WTC11 (cell line): ENCODE measurements around the gene CFAP99. TPM values are rescaled to one million over a fixed set of nuclear protein-coding genes. Genes with fewer than 3 reads are reported as not detected.

ENCODE experiments used
- ATAC-seq: fragments of 200-7000 bp; cut with Tn5 transposase; 2 replicates; pipeline ENCODE4 v1.10.0; 2021; ENCODE audit warnings: mild to moderate bottlenecking, moderate library complexity
- CTCF ChIA-PET: fragments of 300-600 bp; sonication (Branson Sonifier 250); formaldehyde crosslinking; loops from one replicate; lab custom pipeline; 2021; ENCODE audit warnings: antibody characterized with exemption; lab: Charles Lee
- POLR2A ChIA-PET: fragments of 350-600 bp; sonication (Branson Sonifier 250); formaldehyde crosslinking; loops from one replicate; lab custom pipeline; 2021; ENCODE audit warnings: antibody characterized with exemption; lab: Charles Lee
- DNase-seq: peaks from one replicate; pipeline ENCODE4 v3.0.0; 2021; ENCODE audit warnings: low spot score
- H3K27ac Mint-ChIP-seq: 2 replicates; pipeline ENCODE4 v1.8.0; 2021; ENCODE audit warnings: mixed read lengths
- H3K27me3 Mint-ChIP-seq: 2 replicates; pipeline ENCODE4 v1.8.0; 2021; ENCODE audit warnings: low read depth, mild to moderate bottlenecking, moderate library complexity, mixed read lengths
- H3K36me3 Mint-ChIP-seq: 2 replicates; pipeline ENCODE4 v1.8.0; 2021; ENCODE audit warnings: mixed read lengths
- H3K4me1 Mint-ChIP-seq: 2 replicates; pipeline ENCODE4 v1.8.0; 2022; ENCODE audit warnings: mixed read lengths
- H3K4me3 Mint-ChIP-seq: 2 replicates; pipeline ENCODE4 v1.8.0; 2021; ENCODE audit warnings: mild to moderate bottlenecking, moderate library complexity, mixed read lengths
- H3K9me3 Mint-ChIP-seq: 2 replicates; pipeline ENCODE4 v1.8.0; 2021; ENCODE audit warnings: mixed read lengths
- E2F1 ChIP-seq: sonication (generic); formaldehyde crosslinking; IDR thresholded peaks from 2 replicates; pipeline ENCODE4 v1.8.0; 2022; ENCODE audit warnings: mild to moderate bottlenecking, missing genetic modification reagents
- ELF4 ChIP-seq: sonication (generic); formaldehyde crosslinking; IDR thresholded peaks from 2 replicates; pipeline ENCODE4 v1.8.1; 2022; ENCODE audit warnings: low read depth, mild to moderate bottlenecking, moderate library complexity, missing genetic modification reagents
- EMX1 ChIP-seq: fragments of 250-450 bp; sonication (Bioruptor Pico); IDR thresholded peaks from 2 replicates; pipeline ENCODE4 v1.8.0; 2021; ENCODE audit warnings: mild to moderate bottlenecking
- HMGA2 ChIP-seq: fragments of 250-450 bp; sonication (Bioruptor Pico); IDR thresholded peaks from 2 replicates; pipeline ENCODE4 v1.4.0; 2021; ENCODE audit warnings: mild to moderate bottlenecking, moderate library complexity
- IRF2 ChIP-seq: sonication (generic); formaldehyde crosslinking; IDR thresholded peaks from 2 replicates; pipeline ENCODE4 v1.8.0; 2022; ENCODE audit warnings: low read depth, missing genetic modification reagents, borderline replicate concordance
- JAZF1 ChIP-seq: fragments of 250-450 bp; sonication (Bioruptor Pico); IDR thresholded peaks from 2 replicates; pipeline ENCODE4 v1.9.0; 2021; ENCODE audit warnings: moderate library complexity, mild to moderate bottlenecking, inconsistent platforms
- MLX ChIP-seq: sonication (generic); formaldehyde crosslinking; IDR thresholded peaks from 2 replicates; pipeline ENCODE4 v1.8.1; 2023; ENCODE audit warnings: mild to moderate bottlenecking, missing genetic modification reagents, moderate library complexity
- NFYB ChIP-seq: sonication (generic); formaldehyde crosslinking; conservative IDR thresholded peaks from 2 replicates; pipeline ENCODE4 v1.8.0; 2022; ENCODE audit warnings: low read depth, missing genetic modification reagents
- NR1H2 ChIP-seq: sonication (generic); formaldehyde crosslinking; IDR thresholded peaks from 2 replicates; pipeline ENCODE4 v1.9.0; 2021; ENCODE audit warnings: mild to moderate bottlenecking, moderate library complexity, missing genetic modification reagents
- PREB ChIP-seq: sonication (generic); formaldehyde crosslinking; IDR thresholded peaks from 2 replicates; pipeline ENCODE4 v1.8.1; 2022; ENCODE audit warnings: mild to moderate bottlenecking, missing genetic modification reagents, moderate library complexity, borderline replicate concordance
- RORB ChIP-seq: fragments of 250-450 bp; sonication (Bioruptor Pico); IDR thresholded peaks from 2 replicates; pipeline ENCODE4 v1.9.0; 2021; ENCODE audit warnings: mild to moderate bottlenecking
- SOX15 ChIP-seq: fragments of 250-450 bp; sonication (Bioruptor Pico); IDR thresholded peaks from 2 replicates; pipeline ENCODE4 v1.9.0; 2021; ENCODE audit warnings: mild to moderate bottlenecking
- TCF7 ChIP-seq: sonication (generic); formaldehyde crosslinking; IDR thresholded peaks from 2 replicates; pipeline ENCODE4 v1.8.0; 2022; ENCODE audit warnings: mild to moderate bottlenecking, low read depth, missing genetic modification reagents, moderate library complexity
- ZBTB43 ChIP-seq: sonication (generic); formaldehyde crosslinking; IDR thresholded peaks from 2 replicates; pipeline ENCODE4 v1.8.1; 2023; ENCODE audit warnings: mild to moderate bottlenecking, missing genetic modification reagents
- ZNF138 ChIP-seq: sonication (generic); formaldehyde crosslinking; conservative IDR thresholded peaks from 2 replicates; pipeline ENCODE4 v1.8.1; 2022; ENCODE audit warnings: mild to moderate bottlenecking, moderate library complexity, missing genetic modification reagents
- ZNF232 ChIP-seq: sonication (generic); formaldehyde crosslinking; IDR thresholded peaks from 2 replicates; pipeline ENCODE4 v1.8.0; 2022; ENCODE audit warnings: mild to moderate bottlenecking, missing genetic modification reagents
- ZNF263 ChIP-seq: sonication (generic); formaldehyde crosslinking; IDR thresholded peaks from 2 replicates; pipeline ENCODE4 v1.8.1; 2022; ENCODE audit warnings: low read depth, mild to moderate bottlenecking, moderate library complexity, missing genetic modification reagents
- total RNA-seq: library from RNA; stranded (reverse); gene quantifications from 3 replicates; pipeline ENCODE4 v1.2.3, GENCODE V29; 2021
- TF ChIP-seq, protein P1 (sequence below): sonication (generic); formaldehyde crosslinking; conservative IDR thresholded peaks from 2 replicates; pipeline ENCODE4 v1.8.1; 2023; ENCODE audit warnings: mild to moderate bottlenecking, low read depth, missing genetic modification reagents, moderate library complexity
- TF ChIP-seq, protein P2 (sequence below): sonication (generic); formaldehyde crosslinking; IDR thresholded peaks from 2 replicates; pipeline ENCODE4 v1.8.0; 2022; ENCODE audit warnings: mild to moderate bottlenecking, missing genetic modification reagents
- TF ChIP-seq, protein P3 (sequence below): fragments of 250-450 bp; sonication (Bioruptor Pico); IDR thresholded peaks from 2 replicates; pipeline ENCODE4 v1.8.0; 2021; ENCODE audit warnings: mild to moderate bottlenecking

The CFAP99 gene
- total RNA-seq, 1 experiment from 2014 or later: not detected

GRCh38 chr4:2445130-2445529 lies 26.4 kb downstream of the CFAP99 start:
- CTCF ChIA-PET: interaction anchor here (0.6 to 1.0 kb wide), 2 partner anchors 23 to 280 kb away, joined by 3 to 4 read pairs; no protein-coding TSS in a partner anchor
- ATAC-seq (no peak), DNase-seq (no peak)
- POLR2A ChIA-PET: interaction anchor here (0.6 kb wide), 1 partner anchor 204 kb away, joined by 6 read pairs; no protein-coding TSS in a partner anchor
- no peaks in the 10 kb centered on the region for H3K36me3 Mint-ChIP-seq
- no peaks in the 10 kb centered on the region; the same call in 1 of the 2 replicates for H3K27me3 Mint-ChIP-seq
- H3K4me1 Mint-ChIP-seq: peaks cover 2% of the 10 kb centered on the region; the same call in 1 of the 2 replicates
- H3K27ac Mint-ChIP-seq: no peak overlapping the region
- no peak overlapping the region for H3K4me3 Mint-ChIP-seq
- TF ChIP-seq TCF7 (CRISPR knock-in tag) (no peak), EMX1 (CRISPR knock-in tag) (no peak), IRF2 (CRISPR knock-in tag) (no peak), JAZF1 (CRISPR knock-in tag) (no peak), ZNF138 (CRISPR knock-in tag) (no peak), ZNF232 (no peak), ZBTB43 (no peak), SOX15 (no peak)
- TF ChIP-seq, protein P1, sequence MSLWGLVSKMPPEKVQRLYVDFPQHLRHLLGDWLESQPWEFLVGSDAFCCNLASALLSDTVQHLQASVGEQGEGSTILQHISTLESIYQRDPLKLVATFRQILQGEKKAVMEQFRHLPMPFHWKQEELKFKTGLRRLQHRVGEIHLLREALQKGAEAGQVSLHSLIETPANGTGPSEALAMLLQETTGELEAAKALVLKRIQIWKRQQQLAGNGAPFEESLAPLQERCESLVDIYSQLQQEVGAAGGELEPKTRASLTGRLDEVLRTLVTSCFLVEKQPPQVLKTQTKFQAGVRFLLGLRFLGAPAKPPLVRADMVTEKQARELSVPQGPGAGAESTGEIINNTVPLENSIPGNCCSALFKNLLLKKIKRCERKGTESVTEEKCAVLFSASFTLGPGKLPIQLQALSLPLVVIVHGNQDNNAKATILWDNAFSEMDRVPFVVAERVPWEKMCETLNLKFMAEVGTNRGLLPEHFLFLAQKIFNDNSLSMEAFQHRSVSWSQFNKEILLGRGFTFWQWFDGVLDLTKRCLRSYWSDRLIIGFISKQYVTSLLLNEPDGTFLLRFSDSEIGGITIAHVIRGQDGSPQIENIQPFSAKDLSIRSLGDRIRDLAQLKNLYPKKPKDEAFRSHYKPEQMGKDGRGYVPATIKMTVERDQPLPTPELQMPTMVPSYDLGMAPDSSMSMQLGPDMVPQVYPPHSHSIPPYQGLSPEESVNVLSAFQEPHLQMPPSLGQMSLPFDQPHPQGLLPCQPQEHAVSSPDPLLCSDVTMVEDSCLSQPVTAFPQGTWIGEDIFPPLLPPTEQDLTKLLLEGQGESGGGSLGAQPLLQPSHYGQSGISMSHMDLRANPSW (CRISPR knock-in tag): no peak
- H3K9me3 Mint-ChIP-seq: no peaks in the 10 kb centered on the region

DNA sequence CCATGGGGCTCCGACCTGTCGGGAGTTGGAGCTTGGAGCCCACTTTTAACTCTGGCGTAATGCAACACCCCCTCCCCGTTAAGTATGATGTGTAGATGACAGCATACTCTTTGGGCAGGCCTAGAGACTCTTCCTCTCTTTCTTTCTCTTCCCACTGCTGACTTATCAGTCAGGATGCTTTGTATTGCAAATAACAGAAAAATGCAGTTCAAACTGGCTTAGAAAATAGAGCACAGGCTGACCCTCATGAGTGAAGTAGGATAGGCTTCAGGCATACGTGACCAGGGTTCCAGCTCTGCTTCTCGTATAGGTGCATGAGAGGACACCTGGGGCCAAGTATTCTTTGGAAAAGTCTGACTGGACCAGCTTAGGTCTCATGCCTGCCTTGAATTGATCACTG lies 26.8 kb downstream of the CFAP99 start:
- Mint-ChIP-seq H3K27me3 (no peaks in the 10 kb centered on the region; the same call in 1 of the 2 replicates), H3K36me3 (no peaks in the 10 kb centered on the region), H3K4me1 (peaks cover 2% of the 10 kb centered on the region; the same call in 1 of the 2 replicates)

DNA sequence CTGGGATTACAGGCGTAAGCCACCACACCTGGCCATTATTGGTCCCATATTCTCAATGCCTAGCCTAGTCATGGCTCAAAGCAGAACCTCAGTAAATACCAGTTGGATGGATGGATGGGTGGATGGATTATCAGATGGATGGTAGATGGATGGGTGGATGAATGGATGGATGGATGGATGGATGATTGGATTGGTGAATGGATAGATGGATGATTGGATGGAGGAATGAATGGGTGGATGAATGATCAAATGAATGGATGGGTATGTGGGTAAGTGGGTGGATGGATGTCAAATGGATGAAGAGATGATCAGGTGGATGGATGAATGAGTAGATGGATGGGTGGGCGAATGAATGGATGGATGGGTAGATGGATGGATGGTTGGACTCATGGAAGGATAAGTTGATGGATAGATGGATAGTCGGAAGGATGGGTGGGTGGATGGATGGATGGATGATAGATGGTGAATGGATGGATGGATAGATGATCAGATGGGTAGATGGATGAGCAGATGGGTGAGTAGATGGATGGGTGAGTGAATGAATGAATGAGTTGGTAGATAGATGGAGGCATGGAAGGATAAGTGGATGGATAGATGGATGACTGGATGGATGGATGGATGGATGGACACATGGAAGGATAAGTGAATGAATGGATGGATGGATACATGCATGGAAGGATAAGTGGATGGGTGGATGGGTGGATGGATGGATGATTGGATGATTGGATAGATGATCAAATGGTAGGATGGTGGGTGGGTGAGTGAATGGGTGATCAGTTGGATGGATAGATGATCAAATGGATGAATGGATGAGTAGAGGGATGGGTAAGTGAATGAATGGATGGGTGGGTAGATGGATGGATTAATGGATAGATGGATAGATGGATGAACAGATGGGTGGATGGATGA lies 28.2 kb downstream of the CFAP99 start:
- CTCF ChIA-PET: no interaction called here
- Mint-ChIP-seq H3K36me3 (no peaks in the 10 kb centered on the region), H3K9me3 (no peaks in the 10 kb centered on the region), H3K27ac (no peak overlapping the region), H3K4me3 (no peak overlapping the region), H3K27me3 (no peaks in the 10 kb centered on the region; the same call in 1 of the 2 replicates), H3K4me1 (0 out of 2 replicates have a peak, but pooled peaks cover 2% of the 10 kb centered on the region)
- POLR2A ChIA-PET: no interaction called here
- ATAC-seq (no peak), DNase-seq (no peak)
- TF ChIP-seq PREB (CRISPR knock-in tag) (no peak), ELF4 (no peak), E2F1 (CRISPR knock-in tag) (no peak), NFYB (CRISPR knock-in tag) (no peak), NR1H2 (CRISPR knock-in tag) (no peak)
- TF ChIP-seq, protein P2, sequence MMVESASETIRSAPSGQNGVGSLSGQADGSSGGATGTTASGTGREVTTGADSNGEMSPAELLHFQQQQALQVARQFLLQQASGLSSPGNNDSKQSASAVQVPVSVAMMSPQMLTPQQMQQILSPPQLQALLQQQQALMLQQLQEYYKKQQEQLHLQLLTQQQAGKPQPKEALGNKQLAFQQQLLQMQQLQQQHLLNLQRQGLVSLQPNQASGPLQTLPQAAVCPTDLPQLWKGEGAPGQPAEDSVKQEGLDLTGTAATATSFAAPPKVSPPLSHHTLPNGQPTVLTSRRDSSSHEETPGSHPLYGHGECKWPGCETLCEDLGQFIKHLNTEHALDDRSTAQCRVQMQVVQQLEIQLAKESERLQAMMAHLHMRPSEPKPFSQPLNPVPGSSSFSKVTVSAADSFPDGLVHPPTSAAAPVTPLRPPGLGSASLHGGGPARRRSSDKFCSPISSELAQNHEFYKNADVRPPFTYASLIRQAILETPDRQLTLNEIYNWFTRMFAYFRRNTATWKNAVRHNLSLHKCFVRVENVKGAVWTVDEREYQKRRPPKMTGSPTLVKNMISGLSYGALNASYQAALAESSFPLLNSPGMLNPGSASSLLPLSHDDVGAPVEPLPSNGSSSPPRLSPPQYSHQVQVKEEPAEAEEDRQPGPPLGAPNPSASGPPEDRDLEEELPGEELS (CRISPR knock-in tag): no peak

More for the DNA sequence above, 26.8 kb downstream of the CFAP99 start:
- no peak for DNase-seq
- no peak overlapping the region for H3K4me3 Mint-ChIP-seq
- CTCF ChIA-PET: no interaction called here
- no peaks in the 10 kb centered on the region for H3K9me3 Mint-ChIP-seq
- POLR2A ChIA-PET: interaction anchor here (0.6 kb wide), 1 partner anchor 204 kb away, joined by 6 read pairs; no protein-coding TSS in a partner anchor
- H3K27ac Mint-ChIP-seq: no peak overlapping the region
- no peak for ATAC-seq
- TF ChIP-seq NR1H2 (CRISPR knock-in tag) (no peak), TCF7 (CRISPR knock-in tag) (no peak), ZNF263 (no peak), RORB (no peak), IRF2 (CRISPR knock-in tag) (no peak), MLX (no peak), HMGA2 (no peak)
- TF ChIP-seq, protein P3, sequence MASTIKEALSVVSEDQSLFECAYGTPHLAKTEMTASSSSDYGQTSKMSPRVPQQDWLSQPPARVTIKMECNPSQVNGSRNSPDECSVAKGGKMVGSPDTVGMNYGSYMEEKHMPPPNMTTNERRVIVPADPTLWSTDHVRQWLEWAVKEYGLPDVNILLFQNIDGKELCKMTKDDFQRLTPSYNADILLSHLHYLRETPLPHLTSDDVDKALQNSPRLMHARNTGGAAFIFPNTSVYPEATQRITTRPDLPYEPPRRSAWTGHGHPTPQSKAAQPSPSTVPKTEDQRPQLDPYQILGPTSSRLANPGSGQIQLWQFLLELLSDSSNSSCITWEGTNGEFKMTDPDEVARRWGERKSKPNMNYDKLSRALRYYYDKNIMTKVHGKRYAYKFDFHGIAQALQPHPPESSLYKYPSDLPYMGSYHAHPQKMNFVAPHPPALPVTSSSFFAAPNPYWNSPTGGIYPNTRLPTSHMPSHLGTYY: no peak
